NT2/D1 (cell line): Measurements from ENCODE around the gene FOSB.
A peak's percentile ranks its signal among the peaks of the same experiment; 100 is the strongest.

Experiments used
- DNase-seq: peaks from one replicate; pipeline ENCODE4 v3.0.0-alpha.2; 2011; ENCODE audit warnings: low read depth, low spot score
- H3K27me3 ChIP-seq: 2 replicates; pipeline ENCODE4 v1.6.0; 2011; ENCODE audit warnings: mild to moderate bottlenecking; ENCODE audit not compliant: insufficient read length, insufficient read depth
- H3K36me3 ChIP-seq: 2 replicates; pipeline ENCODE4 v1.6.1; 2011; ENCODE audit warnings: mild to moderate bottlenecking, low read length, mixed read lengths; ENCODE audit not compliant: insufficient read depth, insufficient read length
- H3K4me1 ChIP-seq: 2 replicates; pipeline ENCODE4 v1.5.1; 2011; ENCODE audit not compliant: insufficient read depth, insufficient read length
- H3K4me3 ChIP-seq: 2 replicates; pipeline ENCODE4 v1.5.1; 2011; ENCODE audit warnings: low read depth; ENCODE audit not compliant: insufficient read length
- H3K9ac ChIP-seq: 2 replicates; pipeline ENCODE4 v1.6.0; 2011; ENCODE audit warnings: low read depth; ENCODE audit not compliant: insufficient read length
- H3K9me3 ChIP-seq: 2 replicates; pipeline ENCODE4 v1.5.1; 2011; ENCODE audit warnings: mild to moderate bottlenecking, low read length; ENCODE audit not compliant: insufficient read depth
- SUZ12 ChIP-seq: IDR thresholded peaks from 2 replicates; pipeline ENCODE4 v1.6.1; 2011; ENCODE audit not compliant: insufficient read length, insufficient read depth; ENCODE audit errors: extremely low read depth
- YY1 ChIP-seq: IDR thresholded peaks from 2 replicates; pipeline ENCODE4 v1.6.1; 2011; ENCODE audit not compliant: insufficient read length, insufficient read depth
- ZNF274 ChIP-seq: IDR thresholded peaks from 2 replicates; pipeline ENCODE4 v1.6.1; 2011; ENCODE audit warnings: mild to moderate bottlenecking, low read depth, low read length

The FOSB gene

GRCh38 chr19:45450012-45450333, 17.8 kb upstream of the FOSB start:
- Histone ChIP-seq H3K27me3 (peaks cover 11% of the 10 kb centered on the region), H3K9ac (peak overlapping the region; percentile 57), H3K36me3 (no peaks in the 10 kb centered on the region), H3K9me3 (no peaks in the 10 kb centered on the region), H3K4me1 (peaks cover 2% of the 10 kb centered on the region), H3K4me3 (peak overlapping the region; percentile 53)
- TF ChIP-seq ZNF274 (no peak), SUZ12 (no peak), YY1 (no peak)
- no peak for DNase-seq

- Histone ChIP-seq H3K9ac (peak overlapping the region; percentile 56), H3K27me3 (peaks cover 11% of the 10 kb centered on the region), H3K4me3 (peak overlapping the region; percentile 32), H3K9me3 (no peaks in the 10 kb centered on the region), H3K4me1 (peaks cover 2% of the 10 kb centered on the region), H3K36me3 (no peaks in the 10 kb centered on the region)
- no peak for DNase-seq
- TF ChIP-seq YY1: no peak
- no peak for TF ChIP-seq ZNF274
- no peak for TF ChIP-seq SUZ12
These were observed 16.5 kb upstream of the FOSB start for GRCh38 chr19:45451131-45451849.

- H3K4me1 ChIP-seq: peaks cover under 1% of the 10 kb centered on the region
- no peaks in the 10 kb centered on the region for H3K9me3 ChIP-seq
- no peak overlapping the region for H3K9ac ChIP-seq
- peaks cover 11% of the 10 kb centered on the region for H3K27me3 ChIP-seq
- DNase-seq: no peak
- H3K36me3 ChIP-seq: no peaks in the 10 kb centered on the region
- H3K4me3 ChIP-seq: no peak overlapping the region
- TF ChIP-seq SUZ12 (no peak), ZNF274 (no peak), YY1 (no peak)
These were observed 15.9 kb upstream of the FOSB start for GRCh38 chr19:45451850-45452387.

GRCh38 chr19:45455707-45456499, 11.9 kb upstream of the FOSB start:
- H3K27me3 ChIP-seq: peaks cover 10% of the 10 kb centered on the region
- H3K4me3 ChIP-seq: no peak overlapping the region
- peak overlapping the region; percentile 9 for H3K9ac ChIP-seq
- H3K9me3 ChIP-seq: no peaks in the 10 kb centered on the region
- H3K36me3 ChIP-seq: no peaks in the 10 kb centered on the region
- H3K4me1 ChIP-seq: no peaks in the 10 kb centered on the region
- peak; percentile 78 for DNase-seq
- TF ChIP-seq YY1 (no peak), ZNF274 (no peak), SUZ12 (no peak)

- Histone ChIP-seq H3K9ac (peak overlapping the region; percentile 9), H3K27me3 (peaks cover 4% of the 10 kb centered on the region), H3K9me3 (no peaks in the 10 kb centered on the region), H3K4me1 (no peaks in the 10 kb centered on the region), H3K36me3 (no peaks in the 10 kb centered on the region), H3K4me3 (no peak overlapping the region)
- no peak for DNase-seq
- no peak for TF ChIP-seq YY1
- TF ChIP-seq SUZ12: no peak
- TF ChIP-seq ZNF274: no peak
These were observed 11.3 kb upstream of the FOSB start for GRCh38 chr19:45456500-45456815.

GRCh38 chr19:45457776-45458175, 10.0 kb upstream of the FOSB start:
- Histone ChIP-seq H3K9ac (no peak overlapping the region), H3K4me1 (no peaks in the 10 kb centered on the region), H3K27me3 (no peaks in the 10 kb centered on the region), H3K36me3 (no peaks in the 10 kb centered on the region), H3K9me3 (no peaks in the 10 kb centered on the region), H3K4me3 (no peak overlapping the region)
- TF ChIP-seq YY1 (no peak), ZNF274 (no peak)
- no peak for DNase-seq

GRCh38 chr19:45460807-45461347, 6.9 kb upstream of the FOSB start:
- Histone ChIP-seq H3K4me1 (peaks cover 3% of the 10 kb centered on the region), H3K36me3 (no peaks in the 10 kb centered on the region), H3K9me3 (no peaks in the 10 kb centered on the region), H3K27me3 (no peaks in the 10 kb centered on the region), H3K9ac (no peak overlapping the region), H3K4me3 (no peak overlapping the region)
- DNase-seq: no peak
- TF ChIP-seq ZNF274: no peak
- no peak for TF ChIP-seq SUZ12
- no peak for TF ChIP-seq YY1
